GM12878 (cell line): ENCODE measurements around the gene SLC25A47. TPM values are rescaled to one million over a fixed set of nuclear protein-coding genes. Genes with fewer than 3 reads are reported as not detected.

Experiments
- ATAC-seq: fragments of 200-7000 bp; cut with Tn5 transposase; 3 replicates; pipeline ENCODE4 v1.9.1; 2020; ENCODE audit warnings: mild to moderate bottlenecking, moderate library complexity
- BruUV-seq: library from RNA; stranded (reverse); fragments of 400-500 nt; replicated peaks from 2 replicates; lab custom pipeline; 2021; lab: Mats Ljungman, UMichigan
- CTCF ChIA-PET: fragments of 300-600 bp; sonication (Branson Sonifier 250); formaldehyde crosslinking; extraction: SDS; loops from one replicate; lab custom pipeline; 2021; ENCODE audit warnings: inconsistent platforms; lab: Yijun Ruan, JAX
- POLR2A ChIA-PET: fragments of 350-600 bp; formaldehyde crosslinking; extraction: SDS; loops from one replicate; lab custom pipeline; 2021; ENCODE audit warnings: inconsistent platforms; lab: Charles Lee
- RAD21 ChIA-PET: fragments of 300-600 bp; sonication (Branson Sonifier 250); formaldehyde crosslinking; loops from one replicate; lab custom pipeline; 2023; ENCODE audit warnings: antibody characterized with exemption; ENCODE audit not compliant: unreplicated experiment; lab: Charles Lee
- SMC1A ChIA-PET: fragments of 300-600 bp; sonication (Branson Sonifier 250); formaldehyde crosslinking; loops from one replicate; lab custom pipeline; 2023; ENCODE audit not compliant: unreplicated experiment, uncharacterized antibody; lab: Charles Lee
- DNase-seq: peaks from one replicate; pipeline ENCODE4 v3.0.0-alpha.2; 2011; ENCODE audit warnings: low read depth, low spot score
- FAIRE-seq: peaks from 3 replicates; lab custom pipeline; 2011; peaks lifted over from hg19 to GRCh38; lab: Jason Lieb, UNC
- H2AFZ ChIP-seq: 2 replicates; pipeline ENCODE4 v1.6.0; 2011; ENCODE audit warnings: low read depth, low read length, control low read depth; ENCODE audit not compliant: control insufficient read depth
- H3K27ac ChIP-seq: 2 replicates; pipeline ENCODE4 v1.5.1; 2011; ENCODE audit warnings: control low read depth; ENCODE audit not compliant: control insufficient read depth, insufficient read depth
- H3K27me3 ChIP-seq, 2 experiments: replicated peaks in 1 of 2; 2 replicates each; pipeline versions ENCODE4 v1.6.0 to v1.6.1; 2011; ENCODE audit warnings: low read length in 1 of 2; ENCODE audit not compliant: control insufficient read depth in 2 of 2, insufficient read depth in 2 of 2
- H3K36me3 ChIP-seq, 2 experiments: 2 replicates each; pipeline ENCODE4 v1.5.1; 2011; ENCODE audit warnings: low read length in 1 of 2; ENCODE audit not compliant: control insufficient read depth in 2 of 2, insufficient read depth in 2 of 2
- H3K4me1 ChIP-seq: 2 replicates; pipeline ENCODE4 v1.6.1; 2011; ENCODE audit warnings: mild to moderate bottlenecking, low read length, moderate library complexity, mixed read lengths; ENCODE audit not compliant: control insufficient read depth, insufficient read depth
- H3K4me2 ChIP-seq: 2 replicates; pipeline ENCODE4 v1.6.0; 2011; ENCODE audit warnings: control low read depth; ENCODE audit not compliant: control insufficient read depth, insufficient read depth
- H3K4me3 ChIP-seq: fragments of 200-600 bp; sonication (generic); 2 replicates; pipeline ENCODE4 v1.5.1; 2016
- H3K79me2 ChIP-seq: 2 replicates; pipeline ENCODE4 v1.6.0; 2011; ENCODE audit warnings: low read length; ENCODE audit not compliant: control insufficient read depth, insufficient read depth
- H3K9ac ChIP-seq: 2 replicates; pipeline ENCODE4 v1.8.0; 2011; ENCODE audit warnings: low read length, control low read depth, mixed read lengths; ENCODE audit not compliant: control insufficient read depth, insufficient read depth
- H3K9me3 ChIP-seq: replicated peaks from 3 replicates; pipeline ENCODE4 v1.5.1; 2011; ENCODE audit warnings: mild to moderate bottlenecking, low read length; ENCODE audit not compliant: control insufficient read depth, insufficient read depth
- H4K20me1 ChIP-seq: 2 replicates; pipeline ENCODE4 v1.6.0; 2011; ENCODE audit not compliant: control insufficient read depth, insufficient read depth
- BHLHE40 ChIP-seq, 2 experiments: fragments of 450-650 bp in 1 of 2; IDR thresholded peaks; 2 replicates each; pipeline ENCODE4 v1.6.1; 2011 to 2017; ENCODE audit warnings: low read depth in 2 of 2, borderline replicate concordance in 1 of 2, improper control_type of control experiment in 1 of 2, low read length in 1 of 2, mild to moderate bottlenecking in 1 of 2
- BMI1 ChIP-seq: fragments of 450-650 bp; IDR thresholded peaks from 2 replicates; pipeline ENCODE4 v1.6.1; 2016; ENCODE audit warnings: mild to moderate bottlenecking, moderate library complexity, borderline replicate concordance
- CBX3 ChIP-seq: fragments of 200-600 bp; sonication (generic); IDR thresholded peaks from 2 replicates; pipeline ENCODE4 v1.6.1; 2016; ENCODE audit warnings: low read depth, borderline replicate concordance
- CHD1 ChIP-seq: IDR thresholded peaks from 2 replicates; pipeline ENCODE4 v1.6.1; 2012; ENCODE audit warnings: low read depth, low read length, improper control_type of control experiment
- FOXK2 ChIP-seq: fragments of 450-650 bp; IDR thresholded peaks from 2 replicates; pipeline ENCODE4 v1.6.1; 2017; ENCODE audit warnings: mild to moderate bottlenecking, moderate library complexity
- HCFC1 ChIP-seq: fragments of 150-350 bp; IDR thresholded peaks from 2 replicates; pipeline ENCODE4 v1.6.1; 2014; ENCODE audit warnings: low read length
- IKZF2 ChIP-seq, 2 experiments: fragments of 450-650 bp; IDR thresholded peaks; 2 replicates each; pipeline ENCODE4 v1.6.1; 2017; ENCODE audit warnings: mild to moderate bottlenecking in 2 of 2, moderate library complexity in 2 of 2
- IRF4 ChIP-seq: IDR thresholded peaks from 2 replicates; pipeline ENCODE4 v1.6.1; 2011; ENCODE audit warnings: low read depth, low read length
- JUND ChIP-seq: IDR thresholded peaks from 2 replicates; pipeline ENCODE4 v1.6.1; 2012; ENCODE audit warnings: low read depth, mild to moderate bottlenecking, low read length, improper control_type of control experiment, moderate library complexity
- KAT2A ChIP-seq: conservative IDR thresholded peaks from 2 replicates; pipeline ENCODE4 v1.6.1; 2011; ENCODE audit warnings: low read depth, low read length; ENCODE audit not compliant: control insufficient read depth
- MTA3 ChIP-seq: IDR thresholded peaks from 2 replicates; pipeline ENCODE4 v1.6.1; 2012; ENCODE audit warnings: low read length, inconsistent platforms, borderline replicate concordance
- MXI1 ChIP-seq: fragments of 150-350 bp; IDR thresholded peaks from 2 replicates; pipeline ENCODE4 v1.6.1; 2011; ENCODE audit warnings: low read depth, mild to moderate bottlenecking, inconsistent platforms, low read length, improper control_type of control experiment
- PML ChIP-seq: IDR thresholded peaks from 2 replicates; pipeline ENCODE4 v1.6.1; 2012; ENCODE audit warnings: low read length, inconsistent platforms
- POLR2A ChIP-seq: IDR thresholded peaks from 2 replicates; pipeline ENCODE4 v1.6.1; 2011; ENCODE audit warnings: low read depth, mild to moderate bottlenecking, low read length
- POLR2AphosphoS5 ChIP-seq: IDR thresholded peaks from 2 replicates; pipeline ENCODE4 v1.6.1; 2011; ENCODE audit warnings: mild to moderate bottlenecking, low read length, inconsistent platforms
- RAD51 ChIP-seq: fragments of 450-650 bp; IDR thresholded peaks from 2 replicates; pipeline ENCODE4 v1.6.1; 2016; ENCODE audit warnings: moderate library complexity, mild to moderate bottlenecking, inconsistent platforms
- SIX5 ChIP-seq: IDR thresholded peaks from 2 replicates; pipeline ENCODE4 v1.6.1; 2011; ENCODE audit warnings: mild to moderate bottlenecking, low read depth, low read length, moderate library complexity; ENCODE audit not compliant: severe bottlenecking
- SREBF2 ChIP-seq: IDR thresholded peaks from 2 replicates; pipeline ENCODE4 v1.6.1; 2012; ENCODE audit warnings: mild to moderate bottlenecking, low read length
- YBX1 ChIP-seq: fragments of 450-650 bp; IDR thresholded peaks from 2 replicates; pipeline ENCODE4 v1.6.1; 2016; ENCODE audit warnings: antibody characterized with exemption
- ZNF384 ChIP-seq: IDR thresholded peaks from 2 replicates; pipeline ENCODE4 v1.6.1; 2012; ENCODE audit warnings: low read depth, mild to moderate bottlenecking, low read length, improper control_type of control experiment, borderline replicate concordance
- WGBS: methylation state at CpG from one replicate; pipeline ENCODE4 v1.1.6; 2016; ENCODE audit warnings: low lambda C conversion rate; ENCODE audit not compliant: insufficient replicate concordance, insufficient coverage; ENCODE audit errors: missing lambda C conversion rate; 5-methylcytosine and 5-hydroxymethylcytosine counted together
- in situ Hi-C: fragments of 300-500 bp; cut with MboI; formaldehyde crosslinking; loops from 9 replicates; pipeline ENCODE4 v1.14.3; 2018; ENCODE audit warnings: mixed read lengths
- intact Hi-C: fragments of 100-400 bp; cut with micrococcal nuclease; formaldehyde crosslinking; loops from one replicate; pipeline ENCODE4 v1.14.2; 2022; ENCODE audit not compliant: unreplicated experiment
- polyA plus RNA-seq, 11 experiments: library from polyadenylated mRNA; depleted of rRNA in 4 of 11; unstranded in 6 of 11; stranded (reverse) in 5 of 11; fragments of >200 nt; fragmentation: Nextera tagmentation in 4 of 11; fragmentation: Illumina TruSeq in 1 of 11; extraction: Ambion mirVana in 4 of 11; extraction: Trizol in 1 of 11; gene quantifications; 1 replicate in 1 of 11; 2 replicates in 10 of 11; pipeline versions ENCODE4 v1.2.1 to v1.2.3, GENCODE V29; 2011 to 2016; ENCODE audit warnings: inconsistent platforms in 2 of 11, missing spikeins in 2 of 11, low read depth in 1 of 11
- total RNA-seq, 4 experiments: library from RNA; depleted of rRNA in 3 of 4; stranded (reverse); fragments of >200 nt in 3 of 4; fragmentation: Illumina TruSeq in 1 of 4; extraction: Trizol in 1 of 4; gene quantifications; 2 replicates each; pipeline versions ENCODE4 v1.2.1 to v1.2.3, GENCODE V29; 2013 to 2021
- TF ChIP-seq, protein P1 (sequence below): fragments of 450-650 bp; conservative IDR thresholded peaks from 2 replicates; pipeline ENCODE4 v1.6.1; 2017; ENCODE audit warnings: mild to moderate bottlenecking, moderate library complexity

Gene SLC25A47
- total and polyA plus RNA-seq, 10 of the 15 experiments (the other 5 are each of a cell fraction or from before 2014, with no cell fraction given), result 0.14 TPM; not detected in 9

DNA sequence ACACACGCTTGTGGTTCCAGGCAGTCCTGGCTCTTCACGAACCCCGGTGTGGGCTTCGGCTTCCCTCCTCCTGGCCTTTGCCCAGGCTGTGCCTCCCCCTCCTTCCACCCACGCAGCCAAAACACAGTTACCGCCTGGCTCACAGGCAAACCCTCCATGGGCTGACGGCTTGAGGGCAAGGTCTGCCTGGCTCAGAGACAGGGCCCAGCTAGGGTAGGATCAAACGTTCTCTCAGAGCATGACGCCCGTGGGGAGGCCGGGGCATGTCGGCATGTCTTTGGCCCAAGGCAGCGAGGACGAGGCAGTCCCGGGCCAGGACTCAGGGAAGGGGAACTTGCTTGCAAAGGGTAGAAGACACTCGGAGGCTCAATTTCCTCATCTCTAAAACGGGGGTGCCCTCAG, 2.1 kb downstream of the SLC25A47 start:
- Histone ChIP-seq H3K79me2 (no peaks in the 10 kb centered on the region), H3K9me3 (no peaks in the 10 kb centered on the region), H3K27ac (no peak overlapping the region), H3K27me3 (no peaks in the 10 kb centered on the region), H3K4me2 (no peak overlapping the region), H3K9ac (no peak overlapping the region), H3K4me3 (no peak overlapping the region), H3K4me1 (no peaks in the 10 kb centered on the region), H3K36me3 (no peaks in the 10 kb centered on the region), H2AFZ (no peak overlapping the region), H4K20me1 (no peaks in the 10 kb centered on the region)
- RAD21 ChIA-PET, result no interaction called here
- ATAC-seq (no peak), DNase-seq (no peak), FAIRE-seq (no peak)
- no TSS peak for BruUV-seq
- SMC1A ChIA-PET, result no interaction called here
- 46% methylated on average over 17 of the region's 17 CpGs for WGBS
- TF ChIP-seq FOXK2 (no peak), PML (no peak), BHLHE40 (IDR thresholded peaks at IDR 0.05; ENCODE audit: borderline replicate concordance in 1 of 2, low read depth in 2 of 2, low read length in 1 of 2) (no peak), ZNF384 (no peak), SIX5 (no peak), JUND (no peak), SREBF2 (no peak), IKZF2 (IDR thresholded peaks at IDR 0.05) (no peak)
- CTCF ChIA-PET, result no interaction called here
- in situ Hi-C loops, result no loop called here
- intact Hi-C loops, result no loop called here
- POLR2A ChIA-PET, result no interaction called here

GRCh38 chr14:100325958-100326357, 2.8 kb downstream of the SLC25A47 start:
- no TSS peak for BruUV-seq
- no peaks in the 10 kb centered on the region for H3K27me3 ChIP-seq
- no peak overlapping the region for H3K4me3 ChIP-seq
- in situ Hi-C loops, result no loop called here
- no peaks in the 10 kb centered on the region for H3K9me3 ChIP-seq
- intact Hi-C loops, result no loop called here
- RAD21 ChIA-PET, result no interaction called here
- POLR2A ChIA-PET, result no interaction called here
- no peak overlapping the region for H3K27ac ChIP-seq
- H3K36me3 ChIP-seq, result no peaks in the 10 kb centered on the region
- FAIRE-seq (no peak), DNase-seq (no peak), ATAC-seq (no peak)
- no peaks in the 10 kb centered on the region for H3K79me2 ChIP-seq
- SMC1A ChIA-PET, result no interaction called here
- WGBS, result 54% methylated on average over 13 of the region's 13 CpGs
- no peaks in the 10 kb centered on the region for H3K4me1 ChIP-seq
- no peak overlapping the region for H3K4me2 ChIP-seq
- H4K20me1 ChIP-seq, result no peaks in the 10 kb centered on the region
- H2AFZ ChIP-seq, result no peak overlapping the region
- H3K9ac ChIP-seq, result no peak overlapping the region
- CTCF ChIA-PET, result no interaction called here
- TF ChIP-seq, protein P1, sequence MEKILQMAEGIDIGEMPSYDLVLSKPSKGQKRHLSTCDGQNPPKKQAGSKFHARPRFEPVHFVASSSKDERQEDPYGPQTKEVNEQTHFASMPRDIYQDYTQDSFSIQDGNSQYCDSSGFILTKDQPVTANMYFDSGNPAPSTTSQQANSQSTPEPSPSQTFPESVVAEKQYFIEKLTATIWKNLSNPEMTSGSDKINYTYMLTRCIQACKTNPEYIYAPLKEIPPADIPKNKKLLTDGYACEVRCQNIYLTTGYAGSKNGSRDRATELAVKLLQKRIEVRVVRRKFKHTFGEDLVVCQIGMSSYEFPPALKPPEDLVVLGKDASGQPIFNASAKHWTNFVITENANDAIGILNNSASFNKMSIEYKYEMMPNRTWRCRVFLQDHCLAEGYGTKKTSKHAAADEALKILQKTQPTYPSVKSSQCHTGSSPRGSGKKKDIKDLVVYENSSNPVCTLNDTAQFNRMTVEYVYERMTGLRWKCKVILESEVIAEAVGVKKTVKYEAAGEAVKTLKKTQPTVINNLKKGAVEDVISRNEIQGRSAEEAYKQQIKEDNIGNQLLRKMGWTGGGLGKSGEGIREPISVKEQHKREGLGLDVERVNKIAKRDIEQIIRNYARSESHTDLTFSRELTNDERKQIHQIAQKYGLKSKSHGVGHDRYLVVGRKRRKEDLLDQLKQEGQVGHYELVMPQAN, result no peak
- TF ChIP-seq POLR2AphosphoS5 (no peak), SIX5 (no peak), CHD1 (no peak), CBX3 (no peak), POLR2A (no peak), RAD51 (no peak), KAT2A (no peak), MXI1 (no peak), YBX1 (no peak), SREBF2 (no peak), HCFC1 (no peak), BMI1 (no peak), IRF4 (no peak), MTA3 (no peak)
